Omental fat pad (tissue), 4 donors: ENCODE measurements around the gene RIPOR2. TPM values are rescaled to one million over a fixed set of nuclear protein-coding genes. Genes with fewer than 3 reads are reported as not detected.

Experiments used
- ATAC-seq: fragments of 150-250 bp; one replicate; pipeline ENCODE4 v1.9.1; 2016; ENCODE audit warnings: mild to moderate bottlenecking, moderate library complexity; ENCODE audit not compliant: low FRiP score
- DNase-seq: peaks from one replicate; pipeline ENCODE4 v3.0.0-alpha.2; 2019; ENCODE audit warnings: low spot score
- CTCF ChIP-seq, 3 donors: fragments of 450-650 bp; IDR thresholded peaks; one replicate each; pipeline ENCODE4 v1.5.1; 2016 to 2017; ENCODE audit warnings: antibody characterized with exemption in 3 of 3, mild to moderate bottlenecking in 3 of 3, moderate library complexity in 2 of 3
- total RNA-seq, 4 donors: library from RNA; depleted of rRNA; stranded (reverse); fragments of >200 nt; gene quantifications; one replicate each; pipeline ENCODE4 v1.1.0, GENCODE V29; 2016

Gene RIPOR2
- total RNA-seq, 4 donors from 2014 or later, result 13.9 to 75.0 (median 15.0) TPM

GRCh38 chr6:24966381-24966780 lies 30.6 kb upstream of the RIPOR2 start:
- ATAC-seq (no peak), DNase-seq (no peak)
- TF ChIP-seq CTCF (IDR thresholded peaks at IDR 0.05), result no peak

DNA sequence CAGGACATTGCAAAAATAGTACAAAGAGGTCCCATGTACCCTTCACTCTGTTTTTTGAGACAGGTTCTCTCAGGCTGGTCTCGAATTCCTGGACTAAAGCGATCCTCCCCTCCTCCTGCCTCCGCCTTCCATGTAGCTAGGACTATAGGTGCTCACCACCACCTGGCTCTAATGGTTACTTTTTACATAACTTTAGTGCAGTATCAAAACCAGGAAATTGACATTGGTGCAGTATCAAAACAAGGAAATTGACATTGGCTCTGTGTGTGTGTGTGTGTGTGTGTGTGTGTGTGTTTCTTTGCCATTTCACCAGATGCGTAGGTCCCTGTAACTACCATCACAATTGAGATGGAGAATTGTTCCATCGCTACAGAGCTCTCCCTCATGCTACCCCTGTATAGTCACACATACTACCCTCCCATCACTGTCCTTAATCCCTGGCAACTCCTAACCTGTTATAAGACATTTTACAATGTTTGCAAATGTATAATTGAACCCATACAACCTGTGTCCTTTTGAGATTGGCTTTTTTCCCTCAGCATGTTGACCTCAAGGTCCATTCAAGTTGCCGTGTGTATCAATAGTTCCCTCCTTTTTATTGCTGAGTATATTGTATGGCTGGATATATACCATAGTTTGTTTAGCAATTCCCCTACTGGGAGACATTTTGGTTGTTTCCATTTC lies 28.3 kb upstream of the RIPOR2 start:
- DNase-seq (no peak), ATAC-seq (no peak)
- no peak for TF ChIP-seq CTCF (IDR thresholded peaks at IDR 0.05)

- no peak for ATAC-seq
These were observed 27.6 kb upstream of the RIPOR2 start for GRCh38 chr6:24963339-24963738.

GRCh38 chr6:24961852-24962251 lies 26.1 kb upstream of the RIPOR2 start:
- DNase-seq, result no peak
- TF ChIP-seq CTCF (IDR thresholded peaks at IDR 0.05), result no peak
- ATAC-seq, result no peak

More at GRCh38 chr6:24963339-24963738, 27.6 kb upstream of the RIPOR2 start:
- no peak for TF ChIP-seq CTCF (IDR thresholded peaks at IDR 0.05)
- DNase-seq, result no peak

- DNase-seq (no peak), ATAC-seq (no peak)
- no peak for TF ChIP-seq CTCF (IDR thresholded peaks at IDR 0.05)
These were observed 25.3 kb upstream of the RIPOR2 start for GRCh38 chr6:24960991-24961475.

GRCh38 chr6:24959319-24959718 lies 23.6 kb upstream of the RIPOR2 start:
- ATAC-seq, result no peak
- no peak for DNase-seq
- TF ChIP-seq CTCF (IDR thresholded peaks at IDR 0.05), result no peak

DNA sequence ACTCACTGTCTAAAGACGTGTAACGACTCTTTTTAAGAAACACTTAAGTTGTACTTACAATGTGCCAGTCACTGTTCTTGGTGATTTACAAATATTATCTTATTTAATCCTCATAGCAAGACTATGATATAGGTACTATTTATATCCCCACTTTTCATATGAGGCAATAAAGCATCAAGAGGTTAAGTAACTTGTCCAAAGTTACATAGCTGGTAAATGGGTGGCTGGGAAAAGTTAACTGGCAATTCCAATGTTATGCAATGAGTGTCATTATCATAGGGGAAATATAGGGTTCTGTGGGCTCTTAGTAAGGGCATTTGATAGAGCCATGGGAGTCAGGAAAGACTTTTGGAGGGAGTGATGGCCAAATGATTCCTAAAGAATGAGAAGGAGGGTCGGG lies 21.4 kb upstream of the RIPOR2 start:
- TF ChIP-seq CTCF (IDR thresholded peaks at IDR 0.05), result no peak
- no peak for DNase-seq
- ATAC-seq, result no peak
